Measurements from ENCODE around the gene SERPINB4. TPM values are rescaled to one million over a fixed set of nuclear protein-coding genes. Genes with fewer than 3 reads are reported as not detected.

Gene SERPINB4
- total and polyA plus RNA-seq, 2 donors (not counting 1 experiment from before 2014, with no cell fraction given) = not detected

DNA sequence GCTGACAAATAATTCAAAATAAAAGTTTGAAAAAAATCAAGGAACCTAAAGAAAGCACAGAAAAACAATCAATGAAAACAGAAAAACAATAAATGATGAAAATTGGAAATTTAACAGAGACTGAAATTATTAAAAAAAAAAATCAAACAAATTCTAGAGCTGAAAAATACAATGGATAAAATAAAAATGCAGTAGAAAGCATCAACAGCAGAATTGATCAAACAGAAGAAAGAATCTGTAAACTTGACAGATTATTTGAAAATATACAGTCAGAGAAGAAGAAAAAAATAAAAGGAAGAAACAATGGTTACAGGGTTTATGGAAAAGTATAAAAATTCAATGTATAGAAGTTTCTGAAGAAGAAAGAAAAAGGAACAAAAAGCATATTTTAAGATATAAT lies 16.2 kb downstream of the SERPINB4 start:
- peaks cover 2 to 28% (median 24%) of the 10 kb centered on the region in 3 donors for H3K9me3 ChIP-seq (ENCODE audit: control extremely low read depth in 1 of 3, control insufficient read depth in 2 of 3, insufficient read depth in 1 of 3, low read length in 2 of 3)
- H3K36me3 ChIP-seq (replicated peaks in 1 of 2; ENCODE audit: control extremely low read depth in 1 of 2, control insufficient read depth in 1 of 2, extremely low read depth in 1 of 2, insufficient read depth in 2 of 2, low read length in 1 of 2) = no peaks in the 10 kb centered on the region
- TF ChIP-seq, protein P1, sequence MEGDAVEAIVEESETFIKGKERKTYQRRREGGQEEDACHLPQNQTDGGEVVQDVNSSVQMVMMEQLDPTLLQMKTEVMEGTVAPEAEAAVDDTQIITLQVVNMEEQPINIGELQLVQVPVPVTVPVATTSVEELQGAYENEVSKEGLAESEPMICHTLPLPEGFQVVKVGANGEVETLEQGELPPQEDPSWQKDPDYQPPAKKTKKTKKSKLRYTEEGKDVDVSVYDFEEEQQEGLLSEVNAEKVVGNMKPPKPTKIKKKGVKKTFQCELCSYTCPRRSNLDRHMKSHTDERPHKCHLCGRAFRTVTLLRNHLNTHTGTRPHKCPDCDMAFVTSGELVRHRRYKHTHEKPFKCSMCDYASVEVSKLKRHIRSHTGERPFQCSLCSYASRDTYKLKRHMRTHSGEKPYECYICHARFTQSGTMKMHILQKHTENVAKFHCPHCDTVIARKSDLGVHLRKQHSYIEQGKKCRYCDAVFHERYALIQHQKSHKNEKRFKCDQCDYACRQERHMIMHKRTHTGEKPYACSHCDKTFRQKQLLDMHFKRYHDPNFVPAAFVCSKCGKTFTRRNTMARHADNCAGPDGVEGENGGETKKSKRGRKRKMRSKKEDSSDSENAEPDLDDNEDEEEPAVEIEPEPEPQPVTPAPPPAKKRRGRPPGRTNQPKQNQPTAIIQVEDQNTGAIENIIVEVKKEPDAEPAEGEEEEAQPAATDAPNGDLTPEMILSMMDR (IDR thresholded peaks at IDR 0.05) = no peak
- no peak for TF ChIP-seq EZH2 (IDR thresholded peaks at IDR 0.05; ENCODE audit: borderline replicate concordance, insufficient read depth, low read depth, low read length, poor library complexity, severe bottlenecking)
- no peak overlapping the region for H3K9ac ChIP-seq (ENCODE audit: low read length)
- H3K4me3 ChIP-seq (ENCODE audit: control extremely low read depth in 1 of 5, extremely low read depth in 1 of 5, insufficient read depth in 1 of 5, low read depth in 2 of 5, low read length in 4 of 5) = no peak overlapping the region
- ChIA-PET POLR2A (no interaction called here), CTCF (no interaction called here)
- no peaks in the 10 kb centered on the region for H3K27me3 ChIP-seq (replicated peaks in 1 of 4; ENCODE audit: control extremely low read depth in 1 of 4, control insufficient read depth in 3 of 4, insufficient read depth in 4 of 4, low read length in 3 of 4)
- intact Hi-C loops (cut with micrococcal nuclease) = no loop called here
- ATAC-seq (ENCODE audit: low read depth) (no peak), DNase-seq (no peak)
- H3K4me3 Mint-ChIP-seq = no peak overlapping the region
- H3K9me3 Mint-ChIP-seq (ENCODE audit: insufficient read depth) = peaks cover 8% of the 10 kb centered on the region
- no peaks in the 10 kb centered on the region for H3K27me3 Mint-ChIP-seq
- H3K4me2 ChIP-seq (replicated peaks; ENCODE audit: low read depth, low read length, poor library complexity, severe bottlenecking) = no peak overlapping the region
- no peaks in the 10 kb centered on the region for H3K79me2 ChIP-seq (ENCODE audit: control insufficient read depth, insufficient read depth, low read length)
- no peak overlapping the region for H2AFZ ChIP-seq (ENCODE audit: insufficient read depth, low read depth, low read length, poor library complexity, severe bottlenecking)
- H4K20me1 ChIP-seq (ENCODE audit: control insufficient read depth, insufficient read depth, low read length, poor library complexity, severe bottlenecking) = no peaks in the 10 kb centered on the region
- no peak overlapping the region for H3K27ac ChIP-seq (ENCODE audit: low read length in 2 of 2)
- H3K4me1 ChIP-seq (ENCODE audit: control insufficient read depth in 2 of 2, insufficient read depth in 2 of 2, low read length in 2 of 2) = no peaks in the 10 kb centered on the region
- no peak overlapping the region for H3K27ac Mint-ChIP-seq
- no peaks in the 10 kb centered on the region for H3K4me1 Mint-ChIP-seq

DNA sequence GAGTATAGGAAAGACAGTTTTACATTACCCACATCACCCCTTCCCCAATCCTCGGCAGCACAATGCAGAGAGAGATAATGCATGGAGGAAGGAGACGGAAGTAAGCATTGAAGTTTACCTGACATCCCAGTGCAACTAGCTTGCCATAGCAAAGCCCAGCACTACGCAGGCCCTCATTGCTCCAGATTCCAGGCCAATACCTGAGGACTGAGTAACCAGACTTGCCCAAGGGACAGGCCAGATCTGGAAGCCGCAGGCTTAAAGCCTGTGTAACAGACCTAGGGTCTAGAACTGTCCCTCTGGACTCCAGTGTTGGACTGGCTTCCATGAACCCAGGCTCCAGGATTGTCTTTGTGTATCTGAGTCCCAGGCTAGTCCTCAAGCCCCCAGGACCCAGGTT lies 17.6 kb downstream of the SERPINB4 start:
- ATAC-seq (ENCODE audit: low read depth) (no peak), DNase-seq (no peak)
- no peaks in the 10 kb centered on the region for H4K20me1 ChIP-seq (ENCODE audit: control insufficient read depth, insufficient read depth, low read length, poor library complexity, severe bottlenecking)
- H3K9me3 ChIP-seq (ENCODE audit: control extremely low read depth in 1 of 3, control insufficient read depth in 2 of 3, insufficient read depth in 1 of 3, low read length in 2 of 3) = peaks cover 2 to 28% (median 24%) of the 10 kb centered on the region in 3 donors
- intact Hi-C loops (cut with micrococcal nuclease) = no loop called here
- Mint-ChIP-seq H3K4me3 (no peak overlapping the region), H3K4me1 (no peaks in the 10 kb centered on the region), H3K27ac (no peak overlapping the region), H3K27me3 (no peaks in the 10 kb centered on the region), H3K9me3 (ENCODE audit: insufficient read depth) (peaks cover 11% of the 10 kb centered on the region)
- H3K27me3 ChIP-seq (replicated peaks in 1 of 4; ENCODE audit: control extremely low read depth in 1 of 4, control insufficient read depth in 3 of 4, insufficient read depth in 4 of 4, low read length in 3 of 4) = no peaks in the 10 kb centered on the region
- H3K9ac ChIP-seq (ENCODE audit: low read length) = no peak overlapping the region
- POLR2A ChIA-PET = no interaction called here
- no peaks in the 10 kb centered on the region for H3K4me1 ChIP-seq (ENCODE audit: control insufficient read depth in 2 of 2, insufficient read depth in 2 of 2, low read length in 2 of 2)
- no peak overlapping the region for H3K27ac ChIP-seq (ENCODE audit: low read length in 2 of 2)
- H3K79me2 ChIP-seq (ENCODE audit: control insufficient read depth, insufficient read depth, low read length) = no peaks in the 10 kb centered on the region
- CTCF ChIA-PET = no interaction called here
- H3K36me3 ChIP-seq (replicated peaks in 1 of 2; ENCODE audit: control extremely low read depth in 1 of 2, control insufficient read depth in 1 of 2, extremely low read depth in 1 of 2, insufficient read depth in 2 of 2, low read length in 1 of 2) = no peaks in the 10 kb centered on the region
- H2AFZ ChIP-seq (ENCODE audit: insufficient read depth, low read depth, low read length, poor library complexity, severe bottlenecking) = no peak overlapping the region
- no peak overlapping the region for H3K4me2 ChIP-seq (replicated peaks; ENCODE audit: low read depth, low read length, poor library complexity, severe bottlenecking)
- 84% methylated on average over 3 of the region's 4 CpGs for WGBS (ENCODE audit: insufficient coverage)
- no peak for TF ChIP-seq EZH2 (IDR thresholded peaks at IDR 0.05; ENCODE audit: borderline replicate concordance, insufficient read depth, low read depth, low read length, poor library complexity, severe bottlenecking)
- TF ChIP-seq, protein P1 (IDR thresholded peaks at IDR 0.05) = no peak
- H3K4me3 ChIP-seq (ENCODE audit: control extremely low read depth in 1 of 5, extremely low read depth in 1 of 5, insufficient read depth in 1 of 5, low read depth in 2 of 5, low read length in 4 of 5) = no peak overlapping the region
